DND-41 (cell line): ENCODE measurements around the gene VAC14.

Experiments used
- EZH2 ChIP-seq: IDR thresholded peaks from 3 replicates; pipeline ENCODE4 v1.6.1; 2012; ENCODE audit warnings: borderline replicate concordance, low read depth, mild to moderate bottlenecking, moderate library complexity, low read length, inconsistent platforms; ENCODE audit not compliant: severe bottlenecking
- TF ChIP-seq, protein P1 (sequence below): IDR thresholded peaks from 2 replicates; pipeline ENCODE4 v1.5.1; 2012; ENCODE audit warnings: borderline replicate concordance, low read length, moderate library complexity, mild to moderate bottlenecking; ENCODE audit not compliant: poor library complexity, severe bottlenecking; ENCODE audit errors: extremely low read depth

DNA sequence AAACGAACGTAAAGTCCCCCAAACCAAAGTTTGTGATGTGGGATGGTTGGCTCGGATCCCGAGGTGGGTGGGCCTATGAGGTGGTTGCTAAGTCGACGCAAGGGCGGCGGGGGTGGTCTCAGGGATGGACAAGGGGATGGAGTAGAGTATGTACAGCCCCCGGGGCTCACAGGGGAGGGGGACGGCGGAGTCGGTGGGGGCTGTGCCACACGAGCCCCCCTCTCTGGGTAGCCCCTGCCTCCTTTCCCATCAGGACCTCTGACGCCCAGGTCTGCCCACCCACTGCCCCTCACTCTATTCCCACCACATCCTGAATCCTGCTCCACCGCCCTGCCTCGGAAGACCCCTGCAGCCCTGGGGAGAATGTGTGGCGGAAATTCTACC, 139.4 kb downstream of the VAC14 start:
- TF ChIP-seq, protein P1, sequence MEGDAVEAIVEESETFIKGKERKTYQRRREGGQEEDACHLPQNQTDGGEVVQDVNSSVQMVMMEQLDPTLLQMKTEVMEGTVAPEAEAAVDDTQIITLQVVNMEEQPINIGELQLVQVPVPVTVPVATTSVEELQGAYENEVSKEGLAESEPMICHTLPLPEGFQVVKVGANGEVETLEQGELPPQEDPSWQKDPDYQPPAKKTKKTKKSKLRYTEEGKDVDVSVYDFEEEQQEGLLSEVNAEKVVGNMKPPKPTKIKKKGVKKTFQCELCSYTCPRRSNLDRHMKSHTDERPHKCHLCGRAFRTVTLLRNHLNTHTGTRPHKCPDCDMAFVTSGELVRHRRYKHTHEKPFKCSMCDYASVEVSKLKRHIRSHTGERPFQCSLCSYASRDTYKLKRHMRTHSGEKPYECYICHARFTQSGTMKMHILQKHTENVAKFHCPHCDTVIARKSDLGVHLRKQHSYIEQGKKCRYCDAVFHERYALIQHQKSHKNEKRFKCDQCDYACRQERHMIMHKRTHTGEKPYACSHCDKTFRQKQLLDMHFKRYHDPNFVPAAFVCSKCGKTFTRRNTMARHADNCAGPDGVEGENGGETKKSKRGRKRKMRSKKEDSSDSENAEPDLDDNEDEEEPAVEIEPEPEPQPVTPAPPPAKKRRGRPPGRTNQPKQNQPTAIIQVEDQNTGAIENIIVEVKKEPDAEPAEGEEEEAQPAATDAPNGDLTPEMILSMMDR, result no peak
- no peak for TF ChIP-seq EZH2
